Brain microvascular endothelial cell (primary cell): ENCODE results near the gene PRKG1.

Experiments used
- DNase-seq: peaks from one replicate; pipeline ENCODE4 v3.0.0-alpha.2; 2020
- H3K27ac ChIP-seq: fragments of 250-450 bp; sonication (Bioruptor Pico); 2 replicates; pipeline ENCODE4 v1.5.1; 2020; ENCODE audit warnings: mild to moderate bottlenecking, moderate library complexity
- H3K27me3 ChIP-seq: fragments of 250-450 bp; sonication (Bioruptor Pico); replicated peaks from 2 replicates; pipeline ENCODE4 v1.5.1; 2020; ENCODE audit warnings: mild to moderate bottlenecking
- H3K36me3 ChIP-seq: fragments of 250-450 bp; sonication (Bioruptor Pico); replicated peaks from 2 replicates; pipeline ENCODE4 v1.5.1; 2020; ENCODE audit warnings: mild to moderate bottlenecking
- H3K4me3 ChIP-seq: 2 replicates; pipeline ENCODE4 v1.5.1; 2011; ENCODE audit warnings: low read depth, mild to moderate bottlenecking, control low read depth, low read length, moderate library complexity
- in situ Hi-C: cut with HindIII; loops from 2 replicates; pipeline ENCODE4 v1.10.0; 2017; ENCODE audit warnings: low sequenced_read_pairs, low pct_ligation_motif_present
- TF ChIP-seq, protein P1 (sequence below): IDR thresholded peaks from 2 replicates; pipeline ENCODE4 v1.5.1; 2011; ENCODE audit warnings: low read depth, mild to moderate bottlenecking, moderate library complexity, low read length, control low read depth, inconsistent platforms; ENCODE audit errors: missing control alignments

PRKG1 gene

GRCh38 chr10:51643734-51644133, 569.4 kb downstream of the PRKG1 start:
- in situ Hi-C loops: no loop called here
- TF ChIP-seq, protein P1, sequence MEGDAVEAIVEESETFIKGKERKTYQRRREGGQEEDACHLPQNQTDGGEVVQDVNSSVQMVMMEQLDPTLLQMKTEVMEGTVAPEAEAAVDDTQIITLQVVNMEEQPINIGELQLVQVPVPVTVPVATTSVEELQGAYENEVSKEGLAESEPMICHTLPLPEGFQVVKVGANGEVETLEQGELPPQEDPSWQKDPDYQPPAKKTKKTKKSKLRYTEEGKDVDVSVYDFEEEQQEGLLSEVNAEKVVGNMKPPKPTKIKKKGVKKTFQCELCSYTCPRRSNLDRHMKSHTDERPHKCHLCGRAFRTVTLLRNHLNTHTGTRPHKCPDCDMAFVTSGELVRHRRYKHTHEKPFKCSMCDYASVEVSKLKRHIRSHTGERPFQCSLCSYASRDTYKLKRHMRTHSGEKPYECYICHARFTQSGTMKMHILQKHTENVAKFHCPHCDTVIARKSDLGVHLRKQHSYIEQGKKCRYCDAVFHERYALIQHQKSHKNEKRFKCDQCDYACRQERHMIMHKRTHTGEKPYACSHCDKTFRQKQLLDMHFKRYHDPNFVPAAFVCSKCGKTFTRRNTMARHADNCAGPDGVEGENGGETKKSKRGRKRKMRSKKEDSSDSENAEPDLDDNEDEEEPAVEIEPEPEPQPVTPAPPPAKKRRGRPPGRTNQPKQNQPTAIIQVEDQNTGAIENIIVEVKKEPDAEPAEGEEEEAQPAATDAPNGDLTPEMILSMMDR: no peak
- peak overlapping the region; percentile 10 for H3K27ac ChIP-seq

DNA sequence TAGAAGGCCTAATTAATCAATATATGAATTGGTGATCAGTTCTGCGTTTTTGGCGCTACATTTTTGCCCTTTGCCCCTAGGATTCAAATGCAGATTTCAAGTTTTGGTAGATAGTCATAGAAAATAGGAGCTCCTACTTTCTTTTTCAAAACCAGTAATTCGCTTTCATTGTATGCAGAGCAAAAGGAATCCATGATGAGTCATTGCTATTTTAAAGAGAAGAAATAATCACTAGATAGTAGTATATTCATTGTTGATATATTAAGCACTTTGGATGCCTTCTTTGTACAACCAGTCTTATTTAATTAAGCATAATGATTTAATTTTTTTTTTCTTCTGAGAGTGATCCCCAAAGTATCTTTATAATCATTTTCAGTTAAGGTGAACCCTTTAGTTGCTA, 574.8 kb downstream of the PRKG1 start:
- TF ChIP-seq, protein P1: no peak
- DNase-seq: no peak
- no peak overlapping the region for H3K27ac ChIP-seq
- in situ Hi-C loops: no loop called here
- H3K4me3 ChIP-seq: no peak overlapping the region
- H3K27me3 ChIP-seq: no peaks in the 10 kb centered on the region
- H3K36me3 ChIP-seq: no peaks in the 10 kb centered on the region

More at GRCh38 chr10:51643734-51644133, 569.4 kb downstream of the PRKG1 start:
- Histone ChIP-seq H3K36me3 (no peaks in the 10 kb centered on the region), H3K27me3 (no peaks in the 10 kb centered on the region), H3K4me3 (no peak overlapping the region)
- peak; percentile 55 for DNase-seq

DNA sequence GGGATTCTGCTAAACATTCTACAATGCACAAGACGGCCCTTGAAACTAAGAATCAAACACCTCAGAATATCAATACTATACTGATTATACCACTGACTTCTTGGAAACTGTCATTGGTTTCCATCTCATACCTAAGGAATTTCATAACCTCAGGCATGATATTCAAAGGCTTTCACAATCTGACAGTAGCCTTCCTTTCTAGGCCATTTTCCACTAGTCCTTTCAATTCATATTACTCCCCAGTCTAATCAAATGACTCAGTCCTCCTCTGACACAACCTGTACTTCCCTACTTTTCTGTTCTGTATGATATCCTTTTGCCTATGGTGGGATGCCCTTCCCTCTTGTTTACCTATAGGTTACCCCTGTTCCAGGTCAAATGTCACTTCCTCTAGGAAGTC, 576.8 kb downstream of the PRKG1 start:
- TF ChIP-seq, protein P1: no peak
- DNase-seq: no peak
- Histone ChIP-seq H3K27me3 (no peaks in the 10 kb centered on the region), H3K4me3 (no peak overlapping the region), H3K36me3 (no peaks in the 10 kb centered on the region), H3K27ac (no peak overlapping the region)
- in situ Hi-C loops: no loop called here

- in situ Hi-C loops: no loop called here
- H3K27ac ChIP-seq: no peak overlapping the region
- no peak for DNase-seq
- TF ChIP-seq, protein P1: no peak
- H3K27me3 ChIP-seq: no peaks in the 10 kb centered on the region
- no peak overlapping the region for H3K4me3 ChIP-seq
- H3K36me3 ChIP-seq: no peaks in the 10 kb centered on the region
Observed at GRCh38 chr10:51653025-51653424, 578.7 kb downstream of the PRKG1 start.

GRCh38 chr10:51654918-51655317, 580.6 kb downstream of the PRKG1 start:
- Histone ChIP-seq H3K4me3 (no peak overlapping the region), H3K36me3 (no peaks in the 10 kb centered on the region), H3K27me3 (no peaks in the 10 kb centered on the region), H3K27ac (no peak overlapping the region)
- DNase-seq: no peak
- TF ChIP-seq, protein P1: no peak
- in situ Hi-C loops: no loop called here

GRCh38 chr10:51656503-51656902, 582.2 kb downstream of the PRKG1 start:
- in situ Hi-C loops: no loop called here
- Histone ChIP-seq H3K27me3 (no peaks in the 10 kb centered on the region), H3K4me3 (no peak overlapping the region), H3K27ac (no peak overlapping the region), H3K36me3 (no peaks in the 10 kb centered on the region)
- no peak for DNase-seq
- TF ChIP-seq, protein P1: no peak
